PFSK-1 (cell line): ENCODE data around the gene KAZN.

Experiments used
- TAF1 ChIP-seq: IDR thresholded peaks from 2 replicates; pipeline ENCODE4 v1.6.1; 2012; ENCODE audit warnings: low read length, control low read depth, borderline replicate concordance; ENCODE audit not compliant: insufficient read depth
- TF ChIP-seq, protein P1 (sequence below), 2 experiments: IDR thresholded peaks; 2 replicates each; pipeline versions ENCODE4 v1.6.1 to v1.8.0; 2011 to 2012; ENCODE audit warnings: low read depth in 2 of 2, low read length in 2 of 2, control low read depth in 1 of 2, inconsistent platforms in 1 of 2, mild to moderate bottlenecking in 1 of 2, moderate library complexity in 1 of 2; ENCODE audit not compliant: insufficient read depth in 1 of 2

DNA sequence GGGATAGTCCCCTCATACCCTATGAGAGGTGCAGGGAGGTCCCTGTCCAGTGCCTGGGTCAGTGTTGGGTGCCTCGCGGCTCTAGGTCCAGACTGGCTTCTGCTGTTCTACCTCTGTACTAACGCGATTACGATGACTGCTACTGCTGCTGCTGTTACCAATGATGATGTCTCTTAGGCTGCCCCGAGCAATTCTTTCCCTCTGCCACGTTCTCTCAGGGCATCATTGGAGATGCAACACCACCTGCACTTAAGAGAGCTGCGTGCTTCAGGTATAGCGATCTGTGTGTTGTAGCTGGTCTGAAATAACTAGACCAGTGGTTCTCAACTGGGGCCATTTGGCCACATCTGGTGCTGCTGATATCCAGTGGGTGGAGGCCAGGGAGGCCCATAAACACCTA, 36.9 kb downstream of the KAZN start:
- TF ChIP-seq, protein P1, sequence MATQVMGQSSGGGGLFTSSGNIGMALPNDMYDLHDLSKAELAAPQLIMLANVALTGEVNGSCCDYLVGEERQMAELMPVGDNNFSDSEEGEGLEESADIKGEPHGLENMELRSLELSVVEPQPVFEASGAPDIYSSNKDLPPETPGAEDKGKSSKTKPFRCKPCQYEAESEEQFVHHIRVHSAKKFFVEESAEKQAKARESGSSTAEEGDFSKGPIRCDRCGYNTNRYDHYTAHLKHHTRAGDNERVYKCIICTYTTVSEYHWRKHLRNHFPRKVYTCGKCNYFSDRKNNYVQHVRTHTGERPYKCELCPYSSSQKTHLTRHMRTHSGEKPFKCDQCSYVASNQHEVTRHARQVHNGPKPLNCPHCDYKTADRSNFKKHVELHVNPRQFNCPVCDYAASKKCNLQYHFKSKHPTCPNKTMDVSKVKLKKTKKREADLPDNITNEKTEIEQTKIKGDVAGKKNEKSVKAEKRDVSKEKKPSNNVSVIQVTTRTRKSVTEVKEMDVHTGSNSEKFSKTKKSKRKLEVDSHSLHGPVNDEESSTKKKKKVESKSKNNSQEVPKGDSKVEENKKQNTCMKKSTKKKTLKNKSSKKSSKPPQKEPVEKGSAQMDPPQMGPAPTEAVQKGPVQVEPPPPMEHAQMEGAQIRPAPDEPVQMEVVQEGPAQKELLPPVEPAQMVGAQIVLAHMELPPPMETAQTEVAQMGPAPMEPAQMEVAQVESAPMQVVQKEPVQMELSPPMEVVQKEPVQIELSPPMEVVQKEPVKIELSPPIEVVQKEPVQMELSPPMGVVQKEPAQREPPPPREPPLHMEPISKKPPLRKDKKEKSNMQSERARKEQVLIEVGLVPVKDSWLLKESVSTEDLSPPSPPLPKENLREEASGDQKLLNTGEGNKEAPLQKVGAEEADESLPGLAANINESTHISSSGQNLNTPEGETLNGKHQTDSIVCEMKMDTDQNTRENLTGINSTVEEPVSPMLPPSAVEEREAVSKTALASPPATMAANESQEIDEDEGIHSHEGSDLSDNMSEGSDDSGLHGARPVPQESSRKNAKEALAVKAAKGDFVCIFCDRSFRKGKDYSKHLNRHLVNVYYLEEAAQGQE (IDR thresholded peaks at IDR 0.05; ENCODE audit: insufficient read depth in 1 of 2, low read depth in 2 of 2, low read length in 2 of 2) = no peak
- TF ChIP-seq TAF1 = no peak
